BE2C (cell line): Measurements from ENCODE around the gene HSD17B7.

Experiments
- DNase-seq: peaks from one replicate; pipeline ENCODE4 v3.0.0-alpha.2; 2020
- H3K27me3 ChIP-seq: fragments of 250-450 bp; sonication (Bioruptor Pico); 2 replicates; pipeline ENCODE4 v1.5.1; 2020; ENCODE audit warnings: mild to moderate bottlenecking
- H3K36me3 ChIP-seq: fragments of 250-450 bp; sonication (Bioruptor Pico); 2 replicates; pipeline ENCODE4 v1.5.1; 2020; ENCODE audit warnings: mild to moderate bottlenecking
- H3K4me1 ChIP-seq: fragments of 250-450 bp; sonication (Bioruptor Pico); 2 replicates; pipeline ENCODE4 v1.5.1; 2020
- H3K4me3 ChIP-seq: 2 replicates; pipeline ENCODE4 v1.5.1; 2011; ENCODE audit warnings: low read depth, low read length
- H3K9me3 ChIP-seq: fragments of 250-450 bp; sonication (Bioruptor Pico); 2 replicates; pipeline ENCODE4 v1.5.1; 2020
- TF ChIP-seq, protein P1 (sequence below): IDR thresholded peaks from 2 replicates; pipeline ENCODE4 v1.5.1; 2012; ENCODE audit warnings: mild to moderate bottlenecking, low read depth, low read length

The HSD17B7 gene

DNA sequence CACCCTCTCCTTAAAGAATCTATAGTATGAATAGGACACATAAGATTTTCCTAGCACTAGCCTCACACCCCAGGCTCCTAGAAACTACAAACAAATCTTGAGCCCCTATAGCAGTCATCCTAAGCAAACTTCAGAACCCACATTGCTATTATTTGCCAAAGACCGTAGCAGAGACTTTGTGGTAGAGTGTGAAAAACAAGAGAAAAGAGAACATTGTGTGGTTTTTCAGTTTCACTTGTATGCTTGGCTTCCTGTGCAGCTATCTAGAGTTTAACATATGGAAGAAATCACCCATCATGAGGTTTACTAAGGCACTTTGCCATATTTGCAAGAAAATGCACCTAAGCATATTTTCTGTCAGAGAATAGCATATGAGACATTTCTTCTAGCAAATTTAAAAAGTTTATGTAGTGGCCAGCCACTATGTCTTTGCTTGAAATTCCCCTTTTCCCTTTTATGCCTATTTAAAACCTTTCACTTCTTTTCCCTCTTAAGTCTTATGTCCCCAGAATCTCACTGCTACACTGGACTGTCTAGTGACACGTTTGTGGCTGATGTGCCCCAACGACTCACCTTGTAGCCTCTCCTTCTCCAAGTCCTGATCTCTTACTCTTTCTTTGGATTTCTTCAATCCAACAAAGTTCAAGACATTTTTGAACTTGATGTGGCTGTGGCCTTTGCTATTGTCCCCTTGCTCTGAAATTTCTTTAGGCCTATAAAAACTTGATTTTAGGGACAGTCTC lies 44.8 kb downstream of the HSD17B7 start:
- peaks cover 2% of the 10 kb centered on the region; the same call in 1 of the 2 replicates for H3K9me3 ChIP-seq
- H3K27me3 ChIP-seq = no peaks in the 10 kb centered on the region
- TF ChIP-seq, protein P1, sequence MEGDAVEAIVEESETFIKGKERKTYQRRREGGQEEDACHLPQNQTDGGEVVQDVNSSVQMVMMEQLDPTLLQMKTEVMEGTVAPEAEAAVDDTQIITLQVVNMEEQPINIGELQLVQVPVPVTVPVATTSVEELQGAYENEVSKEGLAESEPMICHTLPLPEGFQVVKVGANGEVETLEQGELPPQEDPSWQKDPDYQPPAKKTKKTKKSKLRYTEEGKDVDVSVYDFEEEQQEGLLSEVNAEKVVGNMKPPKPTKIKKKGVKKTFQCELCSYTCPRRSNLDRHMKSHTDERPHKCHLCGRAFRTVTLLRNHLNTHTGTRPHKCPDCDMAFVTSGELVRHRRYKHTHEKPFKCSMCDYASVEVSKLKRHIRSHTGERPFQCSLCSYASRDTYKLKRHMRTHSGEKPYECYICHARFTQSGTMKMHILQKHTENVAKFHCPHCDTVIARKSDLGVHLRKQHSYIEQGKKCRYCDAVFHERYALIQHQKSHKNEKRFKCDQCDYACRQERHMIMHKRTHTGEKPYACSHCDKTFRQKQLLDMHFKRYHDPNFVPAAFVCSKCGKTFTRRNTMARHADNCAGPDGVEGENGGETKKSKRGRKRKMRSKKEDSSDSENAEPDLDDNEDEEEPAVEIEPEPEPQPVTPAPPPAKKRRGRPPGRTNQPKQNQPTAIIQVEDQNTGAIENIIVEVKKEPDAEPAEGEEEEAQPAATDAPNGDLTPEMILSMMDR = no peak
- H3K4me3 ChIP-seq = no peak overlapping the region
- H3K4me1 ChIP-seq = no peaks in the 10 kb centered on the region
- no peaks in the 10 kb centered on the region for H3K36me3 ChIP-seq
- DNase-seq = no peak

DNA sequence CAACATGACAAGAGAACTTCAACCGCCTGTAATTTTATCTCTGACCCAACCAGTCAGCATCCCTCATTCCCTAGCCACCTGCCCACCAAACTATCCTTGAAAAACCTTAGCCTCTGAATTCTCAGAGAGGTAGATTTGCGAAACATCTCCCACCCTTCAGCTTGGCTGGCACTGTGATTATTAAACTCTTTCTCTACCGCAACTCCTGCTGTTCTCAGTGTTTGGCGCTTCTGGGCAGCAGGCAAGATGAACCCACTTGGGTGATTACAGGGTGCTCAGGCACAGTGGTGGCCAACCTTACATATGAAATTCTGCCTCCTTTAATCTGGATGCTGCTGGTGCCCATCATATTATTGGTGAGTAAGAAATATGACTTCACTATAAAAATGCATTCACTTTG lies 48.4 kb downstream of the HSD17B7 start:
- no peak for DNase-seq
- H3K4me1 ChIP-seq = peaks cover 9% of the 10 kb centered on the region; the same call in 1 of the 2 replicates
- peaks cover 2% of the 10 kb centered on the region; the same call in 1 of the 2 replicates for H3K9me3 ChIP-seq
- no peak overlapping the region for H3K4me3 ChIP-seq
- no peaks in the 10 kb centered on the region for H3K36me3 ChIP-seq
- no peaks in the 10 kb centered on the region for H3K27me3 ChIP-seq
- TF ChIP-seq, protein P1 = no peak

DNA sequence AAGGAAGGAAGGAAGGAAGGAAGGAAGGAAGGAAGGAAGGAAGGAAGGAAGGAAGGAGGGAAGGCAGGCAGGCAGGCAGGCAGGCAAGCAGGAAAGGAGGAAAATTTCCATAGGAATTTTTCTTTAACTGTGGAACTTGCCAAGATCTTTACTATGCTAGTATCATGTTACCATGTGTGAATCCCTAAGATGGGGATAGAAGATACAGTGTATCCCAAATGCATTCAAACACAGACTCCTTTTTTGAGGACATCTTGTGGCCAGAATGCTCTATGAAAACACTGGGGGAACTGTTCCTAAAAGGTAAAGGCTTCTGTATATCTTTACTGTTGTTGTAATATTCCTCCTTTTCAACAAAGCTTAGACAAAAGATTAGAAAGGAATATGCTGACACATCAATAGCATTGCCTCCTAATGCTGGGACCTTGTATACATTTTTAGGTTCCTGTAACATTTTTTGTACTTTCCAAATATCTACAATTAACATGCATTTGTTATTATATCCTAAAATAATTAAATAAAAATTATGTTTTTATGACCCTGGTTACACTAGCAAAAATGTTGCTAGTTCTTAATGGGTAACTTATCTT lies 49.8 kb downstream of the HSD17B7 start:
- no peak for DNase-seq
- H3K27me3 ChIP-seq = no peaks in the 10 kb centered on the region

DNA sequence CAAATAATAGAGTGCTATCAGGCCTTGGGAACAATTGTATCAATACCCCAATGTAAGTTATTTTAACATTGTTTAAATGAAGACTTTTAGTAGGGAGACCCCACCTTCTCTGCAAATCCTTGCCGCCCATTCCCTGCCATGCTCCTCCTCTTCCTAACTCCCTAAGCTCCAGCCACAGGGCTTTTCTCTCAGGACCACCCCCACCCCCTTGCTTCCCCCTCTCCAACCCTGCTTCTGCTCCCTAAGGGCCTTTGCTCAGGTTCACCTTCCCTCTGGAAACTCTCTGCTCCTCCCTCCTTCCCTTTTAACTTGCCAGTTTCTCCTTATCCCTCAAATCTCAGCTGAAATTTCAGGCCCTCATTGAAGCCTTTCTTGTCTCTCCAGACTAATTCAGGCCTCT lies 53.7 kb downstream of the HSD17B7 start:
- TF ChIP-seq, protein P1 = no peak
- H3K4me1 ChIP-seq = peaks cover 48% of the 10 kb centered on the region
- no peaks in the 10 kb centered on the region for H3K27me3 ChIP-seq
- no peak for DNase-seq
- H3K9me3 ChIP-seq = peaks cover under 1% of the 10 kb centered on the region; the same call in 1 of the 2 replicates
- H3K36me3 ChIP-seq = no peaks in the 10 kb centered on the region
- no peak overlapping the region for H3K4me3 ChIP-seq

More for the DNA sequence above, 49.8 kb downstream of the HSD17B7 start:
- Histone ChIP-seq H3K4me1 (peaks cover 22% of the 10 kb centered on the region), H3K36me3 (no peaks in the 10 kb centered on the region), H3K4me3 (no peak overlapping the region), H3K9me3 (peaks cover 2% of the 10 kb centered on the region; the same call in 1 of the 2 replicates)
- TF ChIP-seq, protein P1 = no peak

DNA sequence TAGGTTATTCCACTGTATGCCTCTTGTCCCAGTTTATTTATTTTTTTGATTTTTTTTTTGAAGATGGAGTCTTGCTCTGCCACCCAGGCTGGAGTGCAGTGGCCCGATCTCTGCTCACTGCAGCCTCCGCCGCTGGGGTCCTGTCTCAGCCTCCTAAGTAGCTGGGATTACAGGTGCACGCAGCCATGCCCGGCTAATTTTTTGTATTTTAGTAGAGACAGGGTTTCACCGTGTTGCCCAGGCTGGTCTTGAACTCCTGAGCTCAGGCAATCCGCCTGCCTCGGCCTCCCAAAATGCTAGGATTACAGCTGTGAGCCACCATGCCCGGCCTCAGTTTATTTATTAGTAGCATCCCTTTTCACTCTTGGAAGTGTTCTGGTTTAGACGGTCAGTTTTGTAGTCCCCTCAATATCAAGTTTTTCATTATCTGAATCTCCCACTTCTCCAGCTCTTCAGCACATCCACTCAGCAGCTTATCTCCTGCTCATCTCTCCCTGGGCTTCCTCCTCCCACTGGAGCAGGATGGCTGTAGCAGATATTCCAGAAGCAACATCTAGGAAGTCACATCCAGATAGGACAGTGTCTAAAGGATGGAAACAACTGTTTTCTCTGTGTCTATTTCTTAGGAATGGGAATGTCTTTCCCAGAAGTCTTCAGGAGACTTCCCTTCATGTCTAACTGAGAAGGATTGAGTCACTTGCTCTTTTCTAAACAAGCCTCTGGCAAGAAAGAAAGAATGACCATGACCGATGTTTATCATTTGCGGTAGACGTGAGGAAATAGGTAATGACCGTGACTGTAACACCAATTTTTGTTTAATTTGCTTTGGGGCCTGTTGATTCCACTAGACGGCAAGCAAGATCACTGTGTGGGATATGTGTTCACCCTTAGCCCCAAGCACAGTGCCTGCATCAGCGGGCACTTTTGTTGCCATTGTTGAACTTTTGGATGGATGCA lies 56.0 kb downstream of the HSD17B7 start:
- Histone ChIP-seq H3K36me3 (no peaks in the 10 kb centered on the region), H3K4me1 (peaks cover 48% of the 10 kb centered on the region), H3K9me3 (no peaks in the 10 kb centered on the region), H3K27me3 (no peaks in the 10 kb centered on the region), H3K4me3 (no peak overlapping the region)
- DNase-seq = no peak
- TF ChIP-seq, protein P1 = no peak
